Esophagus mucosa (tissue), 1 donor: Measurements from ENCODE around the gene F2RL1. TPM values are rescaled to one million over a fixed set of nuclear protein-coding genes. Genes with fewer than 3 reads are reported as not detected.
"Not testable (repeated sequence)": the region's sequence is repeated elsewhere in the genome, so short reads cannot be mapped to it uniquely, and the experiment has no call there.

Experiments
- ATAC-seq: fragments of 200-7000 bp; cut with Tn5 transposase; one replicate; pipeline ENCODE4 v1.9.1; 2020
- total RNA-seq: library from RNA; stranded (reverse); gene quantifications from one replicate; pipeline ENCODE4 v1.2.4, GENCODE V29; 2023
- donor health status: DM: yes; HTN: yes; CAD: no.

The F2RL1 gene
- 12.0 TPM for total RNA-seq

- peak; percentile 94 for ATAC-seq
Measured at GRCh38 chr5:76818844-76819831, at the start of gene F2RL1. Gene F2RL1 (plus strand): TSS chr5:76819030. CDS start chr5:76819183, 153 bp downstream.

- ATAC-seq = not testable (repeated sequence)
Measured at GRCh38 chr5:76771041-76771440, 47.8 kb upstream of the F2RL1 start.

- ATAC-seq = no peak
Measured at GRCh38 chr5:76771705-76772405, 47.0 kb upstream of the F2RL1 start.

GRCh38 chr5:76775921-76776320, 42.9 kb upstream of the F2RL1 start:
- no peak for ATAC-seq

- ATAC-seq = no peak
Measured at GRCh38 chr5:76776391-76776790, 42.4 kb upstream of the F2RL1 start.

GRCh38 chr5:76780616-76781015, 38.2 kb upstream of the F2RL1 start:
- ATAC-seq = not testable (repeated sequence)

- no peak for ATAC-seq
Measured at GRCh38 chr5:76781775-76782174, 37.1 kb upstream of the F2RL1 start.

GRCh38 chr5:76782444-76782843, 36.4 kb upstream of the F2RL1 start:
- ATAC-seq = no peak

- ATAC-seq = no peak
Measured at GRCh38 chr5:76787237-76787636, 31.6 kb upstream of the F2RL1 start.

- no peak for ATAC-seq
Measured at GRCh38 chr5:76788362-76788761, 30.5 kb upstream of the F2RL1 start.

GRCh38 chr5:76789275-76789674, 29.6 kb upstream of the F2RL1 start:
- ATAC-seq = not testable (repeated sequence)

- ATAC-seq = peak; percentile 6
Measured at GRCh38 chr5:76789991-76790581, 28.7 kb upstream of the F2RL1 start.

- peak; percentile 92 for ATAC-seq
Measured at GRCh38 chr5:76790632-76791290, 28.1 kb upstream of the F2RL1 start.

GRCh38 chr5:76791461-76791860, 27.4 kb upstream of the F2RL1 start:
- no peak for ATAC-seq

GRCh38 chr5:76794871-76795270, 24.0 kb upstream of the F2RL1 start:
- no peak for ATAC-seq

- no peak for ATAC-seq
Measured at GRCh38 chr5:76799588-76799987, 19.2 kb upstream of the F2RL1 start.

- ATAC-seq = no peak
Measured at GRCh38 chr5:76800579-76800978, 18.3 kb upstream of the F2RL1 start.

- ATAC-seq = no peak
Measured at GRCh38 chr5:76801159-76801802, 17.5 kb upstream of the F2RL1 start.

- ATAC-seq = no peak
Measured at GRCh38 chr5:76801803-76802195, 17.0 kb upstream of the F2RL1 start.

- no peak for ATAC-seq
Measured at GRCh38 chr5:76804266-76804665, 14.6 kb upstream of the F2RL1 start.

GRCh38 chr5:76805821-76806505, 12.9 kb upstream of the F2RL1 start:
- ATAC-seq = peak; percentile 77
